Colonic mucosa (tissue), 4 donors: ENCODE data around the gene AUTS2. TPM values are rescaled to one million over a fixed set of nuclear protein-coding genes. Genes with fewer than 3 reads are reported as not detected.

Experiments
- DNase-seq: peaks from one replicate; pipeline ENCODE4 v3.0.0-alpha.2; 2020
- H3K27ac ChIP-seq: fragments of 200-600 bp; one replicate; pipeline ENCODE4 v1.8.0; 2021
- H3K27me3 ChIP-seq: fragments of 200-600 bp; one replicate; pipeline ENCODE4 v1.8.0; 2021
- H3K36me3 ChIP-seq: fragments of 200-600 bp; one replicate; pipeline ENCODE4 v1.8.0; 2021
- H3K4me1 ChIP-seq: fragments of 200-600 bp; one replicate; pipeline ENCODE4 v1.8.0; 2021; ENCODE audit warnings: mild to moderate bottlenecking
- H3K4me3 ChIP-seq: fragments of 200-600 bp; one replicate; pipeline ENCODE4 v1.8.0; 2021
- H3K9ac ChIP-seq, 2 donors: one replicate each; pipeline ENCODE4 v1.7.0; 2013; ENCODE audit warnings: control low read depth in 2 of 2, low read depth in 2 of 2, low read length in 2 of 2
- H3K9me3 ChIP-seq: fragments of 200-600 bp; one replicate; pipeline ENCODE4 v1.8.0; 2021
- CTCF ChIP-seq: fragments of 200-600 bp; IDR thresholded peaks from one replicate; pipeline ENCODE4 v1.8.0; 2022; ENCODE audit warnings: antibody characterized with exemption, mild to moderate bottlenecking
- intact Hi-C: fragments of 100-400 bp; cut with DNase I; formaldehyde crosslinking; loops from one replicate; pipeline ENCODE4 v1.14.1; 2022
- total RNA-seq, 2 donors: library from RNA; stranded (reverse); fragmentation: NEBNext Ultra II Directional in 1 of 2; extraction: Animal tissue kit (Norgen Biotek cat#: 25700) in 1 of 2; gene quantifications; one replicate each; pipeline ENCODE4 v1.2.1, GENCODE V29; 2021
- donor health status: healthy.
- donor health status: DM: no; HTN: no; CAD: no.
- donor health status: DM: no; HTN: no; CAD: no.

AUTS2 gene
- total RNA-seq, 2 donors from 2014 or later = 39.8 to 42.3 TPM

GRCh38 chr7:69907720-69908119 lies 309.4 kb downstream of the AUTS2 start:
- intact Hi-C loops = no loop called here
- peak; percentile 20 for DNase-seq
- H3K4me1 ChIP-seq = no peaks in the 10 kb centered on the region

GRCh38 chr7:69908454-69908853 lies 310.2 kb downstream of the AUTS2 start:
- DNase-seq = no peak
- H3K36me3 ChIP-seq = no peaks in the 10 kb centered on the region
- no peak overlapping the region for H3K27ac ChIP-seq
- intact Hi-C loops = no loop called here
- no peaks in the 10 kb centered on the region for H3K9me3 ChIP-seq
- no peak overlapping the region for H3K9ac ChIP-seq
- TF ChIP-seq CTCF = no peak
- H3K27me3 ChIP-seq = no peaks in the 10 kb centered on the region
- H3K4me3 ChIP-seq = no peak overlapping the region
- H3K4me1 ChIP-seq = no peaks in the 10 kb centered on the region

More at GRCh38 chr7:69907720-69908119, 309.4 kb downstream of the AUTS2 start:
- H3K9me3 ChIP-seq = no peaks in the 10 kb centered on the region
- H3K27me3 ChIP-seq = no peaks in the 10 kb centered on the region
- H3K9ac ChIP-seq = no peak overlapping the region
- no peak overlapping the region for H3K4me3 ChIP-seq
- no peak for TF ChIP-seq CTCF
- no peaks in the 10 kb centered on the region for H3K36me3 ChIP-seq
- H3K27ac ChIP-seq = no peak overlapping the region

GRCh38 chr7:69910150-69910549 lies 311.9 kb downstream of the AUTS2 start:
- no peak for TF ChIP-seq CTCF
- H3K9me3 ChIP-seq = no peaks in the 10 kb centered on the region
- intact Hi-C loops = no loop called here
- no peak for DNase-seq
- no peaks in the 10 kb centered on the region for H3K4me1 ChIP-seq
- H3K9ac ChIP-seq = no peak overlapping the region
- no peaks in the 10 kb centered on the region for H3K27me3 ChIP-seq
- no peak overlapping the region for H3K4me3 ChIP-seq
- H3K36me3 ChIP-seq = no peaks in the 10 kb centered on the region
- H3K27ac ChIP-seq = no peak overlapping the region

GRCh38 chr7:69911337-69911736 lies 313.1 kb downstream of the AUTS2 start:
- Histone ChIP-seq H3K27me3 (no peaks in the 10 kb centered on the region), H3K9ac (no peak overlapping the region), H3K4me1 (no peaks in the 10 kb centered on the region), H3K4me3 (no peak overlapping the region), H3K36me3 (no peaks in the 10 kb centered on the region), H3K27ac (no peak overlapping the region), H3K9me3 (no peaks in the 10 kb centered on the region)
- DNase-seq = no peak
- intact Hi-C loops = no loop called here
- TF ChIP-seq CTCF = no peak

- no peak overlapping the region for H3K27ac ChIP-seq
- TF ChIP-seq CTCF = no peak
- H3K4me3 ChIP-seq = no peak overlapping the region
- no peak for DNase-seq
- intact Hi-C loops = no loop called here
- no peak overlapping the region for H3K9ac ChIP-seq
- H3K4me1 ChIP-seq = no peaks in the 10 kb centered on the region
- H3K27me3 ChIP-seq = no peaks in the 10 kb centered on the region
- no peaks in the 10 kb centered on the region for H3K9me3 ChIP-seq
- no peaks in the 10 kb centered on the region for H3K36me3 ChIP-seq
Measured at GRCh38 chr7:69912141-69912540, 313.9 kb downstream of the AUTS2 start.

GRCh38 chr7:69912846-69913245 lies 314.6 kb downstream of the AUTS2 start:
- intact Hi-C loops = no loop called here
- Histone ChIP-seq H3K36me3 (no peaks in the 10 kb centered on the region), H3K27ac (no peak overlapping the region), H3K4me1 (no peaks in the 10 kb centered on the region), H3K9ac (no peak overlapping the region), H3K27me3 (no peaks in the 10 kb centered on the region), H3K9me3 (no peaks in the 10 kb centered on the region), H3K4me3 (no peak overlapping the region)
- no peak for TF ChIP-seq CTCF
- no peak for DNase-seq
